ENCODE results near the gene LRP11. TPM values are rescaled to one million over a fixed set of nuclear protein-coding genes. Genes with fewer than 3 reads are reported as not detected.

LRP11 gene
- total and polyA plus RNA-seq, 2 of the 13 experiments (the other 11 are each of a cell fraction or from before 2014, with no cell fraction given), result 32.4 to 48.9 TPM

- TF ChIP-seq ZNF318 (CRISPR knock-in tag; IDR thresholded peaks at IDR 0.05) (no peak), CBX2 (IDR thresholded peaks at IDR 0.05; ENCODE audit: low read depth, low read length) (no peak), CBX2 (CRISPR knock-in tag; IDR thresholded peaks at IDR 0.05; ENCODE audit: low read depth) (no peak), ZNF775 (CRISPR knock-in tag; IDR thresholded peaks at IDR 0.05; ENCODE audit: borderline replicate concordance) (no peak), ZNF629 (CRISPR knock-in tag; conservative IDR thresholded peaks at IDR 0.05) (no peak), TRIM24 (CRISPR knock-in tag; IDR thresholded peaks at IDR 0.05) (no peak), ZNF816 (CRISPR knock-in tag; IDR thresholded peaks at IDR 0.05; ENCODE audit: borderline replicate concordance) (no peak), BORCS8-MEF2B (CRISPR knock-in tag; IDR thresholded peaks at IDR 0.05) (no peak), ADNP (CRISPR knock-in tag; IDR thresholded peaks at IDR 0.05) (no peak), ZFP36L1 (CRISPR knock-in tag; IDR thresholded peaks at IDR 0.05) (no peak), TAF1 (CRISPR knock-in tag; IDR thresholded peaks at IDR 0.05) (no peak), DPF2 (CRISPR knock-in tag; IDR thresholded peaks at IDR 0.05; ENCODE audit: borderline replicate concordance, low read depth) (no peak), ZNF569 (CRISPR knock-in tag; IDR thresholded peaks at IDR 0.05; ENCODE audit: borderline replicate concordance) (no peak), MBD4 (IDR thresholded peaks at IDR 0.05; ENCODE audit: borderline replicate concordance, low read length) (no peak), ZNF746 (CRISPR knock-in tag; IDR thresholded peaks at IDR 0.05) (no peak), MLXIP (CRISPR knock-in tag; IDR thresholded peaks at IDR 0.05; ENCODE audit: borderline replicate concordance) (no peak), BCL6 (CRISPR knock-in tag; IDR thresholded peaks at IDR 0.05) (no peak), AGO1 (IDR thresholded peaks at IDR 0.05; ENCODE audit: low read depth, low read length, poor library complexity, severe bottlenecking) (no peak), NCOA5 (CRISPR knock-in tag; IDR thresholded peaks at IDR 0.05) (no peak), ZNF160 (CRISPR knock-in tag; IDR thresholded peaks at IDR 0.05) (no peak), MAFF (IDR thresholded peaks at IDR 0.05; ENCODE audit: low read depth, low read length) (no peak)
These were observed 23.6 kb downstream of the LRP11 start (continued) for GRCh38 chr6:149840345-149841075.
